CD14-positive monocyte (primary cell): Measurements from ENCODE around the gene PDPN. TPM values are rescaled to one million over a fixed set of nuclear protein-coding genes. Genes with fewer than 3 reads are reported as not detected.

Source experiments
- DNase-seq, 3 donors: peaks; one replicate each; pipeline ENCODE4 v3.0.0-alpha.2; 2011 to 2022
- H2AFZ ChIP-seq: 2 replicates; pipeline ENCODE4 v1.6.0; 2012; ENCODE audit warnings: mild to moderate bottlenecking, low read depth, low read length, inconsistent platforms; ENCODE audit not compliant: insufficient read depth, poor library complexity, severe bottlenecking
- H3K27ac ChIP-seq, 2 donors: 1 replicate in 1 of 2; 2 replicates in 1 of 2; pipeline ENCODE4 v1.5.1; 2012 to 2013; ENCODE audit warnings: low read length in 2 of 2, control low read depth in 1 of 2, inconsistent platforms in 1 of 2, low read depth in 1 of 2, mild to moderate bottlenecking in 1 of 2
- H3K27me3 ChIP-seq, 2 donors: one replicate each; pipeline versions ENCODE4 v1.6.0 to v1.6.1; 2011 to 2013; ENCODE audit warnings: low read length in 2 of 2; ENCODE audit not compliant: control insufficient read depth in 2 of 2, insufficient read depth in 2 of 2
- H3K36me3 ChIP-seq, 2 donors: replicated peaks in 1 of 2; 1 replicate in 1 of 2; 2 replicates in 1 of 2; pipeline versions ENCODE4 v1.5.1 to v1.6.1; 2012 to 2013; ENCODE audit warnings: low read length in 2 of 2, control low read depth in 1 of 2, inconsistent platforms in 1 of 2, mild to moderate bottlenecking in 1 of 2; ENCODE audit not compliant: insufficient read depth in 2 of 2, control insufficient read depth in 1 of 2
- H3K4me1 ChIP-seq, 2 donors: 1 replicate in 1 of 2; 2 replicates in 1 of 2; pipeline versions ENCODE4 v1.5.1 to v1.6.1; 2012 to 2013; ENCODE audit warnings: low read length in 2 of 2, control low read depth in 1 of 2, inconsistent platforms in 1 of 2, mild to moderate bottlenecking in 1 of 2, moderate library complexity in 1 of 2; ENCODE audit not compliant: insufficient read depth in 2 of 2, control insufficient read depth in 1 of 2
- H3K4me2 ChIP-seq: replicated peaks from 2 replicates; pipeline ENCODE3; 2012; ENCODE audit warnings: low read length, moderate library complexity, mild to moderate bottlenecking; ENCODE audit not compliant: poor library complexity, severe bottlenecking; ENCODE audit errors: extremely low read depth
- H3K4me3 ChIP-seq, 3 experiments: fragments of 200-600 bp in 1 of 3; sonication (generic) in 1 of 3; replicated peaks in 1 of 3; 1 replicate in 2 of 3; 2 replicates in 1 of 3; pipeline ENCODE4 v1.5.1; 2011 to 2013; ENCODE audit warnings: low read length in 3 of 3, mild to moderate bottlenecking in 3 of 3, control low read depth in 2 of 3, low read depth in 2 of 3, inconsistent platforms in 1 of 3, moderate library complexity in 1 of 3
- H3K79me2 ChIP-seq: 2 replicates; pipeline ENCODE4 v1.6.0; 2012; ENCODE audit warnings: mild to moderate bottlenecking, control low read depth, inconsistent platforms, low read length, moderate library complexity; ENCODE audit not compliant: insufficient read depth
- H3K9ac ChIP-seq: 2 replicates; pipeline ENCODE4 v1.6.0; 2017; ENCODE audit warnings: low read length, mild to moderate bottlenecking; ENCODE audit not compliant: insufficient read depth, poor library complexity, severe bottlenecking
- H3K9me3 ChIP-seq, 2 donors: replicated peaks in 1 of 2; 1 replicate in 1 of 2; 2 replicates in 1 of 2; pipeline versions ENCODE4 v1.5.1 to v1.6.1; 2012 to 2013; ENCODE audit warnings: low read length in 2 of 2, control low read depth in 1 of 2; ENCODE audit not compliant: control insufficient read depth in 1 of 2, insufficient read depth in 1 of 2
- H4K20me1 ChIP-seq: 2 replicates; pipeline ENCODE4 v1.6.0; 2012; ENCODE audit warnings: mild to moderate bottlenecking, low read length, control low read depth, moderate library complexity; ENCODE audit not compliant: insufficient read depth
- H3K27ac Mint-ChIP-seq, 7 donors: one replicate each; pipeline ENCODE4 v1.8.0; 2020; ENCODE audit warnings: mild to moderate bottlenecking in 7 of 7, mixed read lengths in 7 of 7, moderate library complexity in 6 of 7, inconsistent platforms in 2 of 7
- H3K27me3 Mint-ChIP-seq, 3 donors: one replicate each; pipeline ENCODE4 v1.8.0; 2021 to 2022; ENCODE audit warnings: low read depth in 3 of 3, mild to moderate bottlenecking in 3 of 3, mixed read lengths in 3 of 3, moderate library complexity in 3 of 3, inconsistent platforms in 1 of 3
- H3K36me3 Mint-ChIP-seq, 2 donors: one replicate each; pipeline ENCODE4 v1.8.0; 2020; ENCODE audit warnings: mixed read lengths in 2 of 2, inconsistent platforms in 1 of 2, mild to moderate bottlenecking in 1 of 2
- H3K4me1 Mint-ChIP-seq: one replicate; pipeline ENCODE4 v1.8.0; 2020; ENCODE audit warnings: mild to moderate bottlenecking, mixed read lengths
- H3K4me3 Mint-ChIP-seq, 2 donors: one replicate each; pipeline ENCODE4 v1.8.0; 2020; ENCODE audit warnings: mild to moderate bottlenecking in 2 of 2, mixed read lengths in 2 of 2, moderate library complexity in 1 of 2
- H3K9me3 Mint-ChIP-seq, 7 donors: one replicate each; pipeline ENCODE4 v1.8.0; 2020 to 2022; ENCODE audit warnings: mixed read lengths in 7 of 7, mild to moderate bottlenecking in 6 of 7, moderate library complexity in 6 of 7, inconsistent platforms in 2 of 7
- CTCF ChIP-seq: fragments of 200-600 bp; IDR thresholded peaks from one replicate; pipeline ENCODE4 v1.8.0; 2022; ENCODE audit warnings: antibody characterized with exemption, mild to moderate bottlenecking
- WGBS: methylation state at CpG from one replicate; pipeline ENCODE4 v1.1.5; 2013; ENCODE audit warnings: missing lambda C conversion rate; ENCODE audit not compliant: insufficient coverage; 5-methylcytosine and 5-hydroxymethylcytosine counted together
- intact Hi-C, 2 donors: fragments of 100-400 bp; cut with micrococcal nuclease; formaldehyde crosslinking; loops; one replicate each; pipeline versions ENCODE4 v1.15.0 to v1.15.1; 2023
- polyA plus RNA-seq, 3 donors: library from polyadenylated mRNA; depleted of rRNA in 1 of 3; unstranded in 2 of 3; stranded (reverse) in 1 of 3; fragments of 300-500 nt in 2 of 3; fragments of >200 nt in 1 of 3; fragmentation: Illumina TruSeq in 2 of 3; gene quantifications; 1 replicate in 2 of 3; 2 replicates in 1 of 3; pipeline ENCODE4 v1.2.3, GENCODE V29; 2012 to 2021

PDPN gene
- polyA plus RNA-seq, 3 donors: not detected

- no peaks in the 10 kb centered on the region for H3K79me2 ChIP-seq
- H3K36me3 Mint-ChIP-seq: peaks cover 0 to 8% of the 10 kb centered on the region in 2 donors
- no peak overlapping the region for H3K9ac ChIP-seq
- peaks cover 0 to 16% of the 10 kb centered on the region in 2 donors for H3K9me3 ChIP-seq
- intact Hi-C loops: no loop called here
- H3K4me2 ChIP-seq: no peak overlapping the region
- peaks cover 12 to 14% of the 10 kb centered on the region in 2 donors for H3K4me1 ChIP-seq
- peaks cover 39 to 63% of the 10 kb centered on the region in 2 donors for H3K27me3 ChIP-seq
- no peak overlapping the region for H2AFZ ChIP-seq
- H3K36me3 ChIP-seq: no peaks in the 10 kb centered on the region
- peaks cover 60 to 61% (median 60%) of the 10 kb centered on the region in 3 donors for H3K27me3 Mint-ChIP-seq
- peaks cover 29% of the 10 kb centered on the region for H3K4me1 Mint-ChIP-seq
- H3K27ac Mint-ChIP-seq: no peak overlapping the region
- peak overlapping the region in 1 of 2 donors; percentile 72 for H3K4me3 Mint-ChIP-seq
- no peak overlapping the region for H3K4me3 ChIP-seq
- no peak for TF ChIP-seq CTCF
- peaks cover 2 to 22% (median 7%) of the 10 kb centered on the region in 7 donors for H3K9me3 Mint-ChIP-seq
- 52% methylated on average over 8 of the region's 9 CpGs for WGBS
- no peak overlapping the region for H3K27ac ChIP-seq
- H4K20me1 ChIP-seq: no peaks in the 10 kb centered on the region
- no peak for DNase-seq
These were observed 3.8 kb downstream of the PDPN start for GRCh38 chr1:13587256-13588030.

GRCh38 chr1:13588946-13589796, 5.5 kb downstream of the PDPN start:
- Mint-ChIP-seq H3K27me3 (peaks cover 44 to 46% (median 44%) of the 10 kb centered on the region in 3 donors), H3K27ac (no peak overlapping the region), H3K4me3 (peak overlapping the region in 1 of 2 donors; percentile 4), H3K4me1 (peaks cover 40% of the 10 kb centered on the region), H3K36me3 (peaks cover 0 to 6% of the 10 kb centered on the region in 2 donors), H3K9me3 (peaks cover 2 to 24% (median 7%) of the 10 kb centered on the region in 7 donors)
- Histone ChIP-seq H3K4me2 (no peak overlapping the region), H3K4me3 (no peak overlapping the region), H2AFZ (no peak overlapping the region), H3K9me3 (peaks cover 0 to 6% of the 10 kb centered on the region in 2 donors), H3K9ac (no peak overlapping the region), H3K4me1 (peaks cover 29 to 32% of the 10 kb centered on the region in 2 donors), H3K36me3 (no peaks in the 10 kb centered on the region), H4K20me1 (no peaks in the 10 kb centered on the region), H3K27me3 (peaks cover 30 to 46% of the 10 kb centered on the region in 2 donors), H3K79me2 (no peaks in the 10 kb centered on the region), H3K27ac (no peak overlapping the region)
- intact Hi-C loops: no loop called here
- no peak for DNase-seq
- WGBS: no CpG with 5 or more reads among the region's 11 CpGs
- TF ChIP-seq CTCF: no peak
